Head of caudate nucleus (tissue), 42 donors: ENCODE results near the gene CPEB4.

ENCODE experiments used
- DNase-seq, 42 donors: peaks; one replicate each; pipeline versions ENCODE4 v3.0.0 to v3.0.0-alpha.2; 2020 to 2021; ENCODE audit warnings: mixed read lengths in 7 of 42
- intact Hi-C: fragments of 100-400 bp; cut with DNase I; formaldehyde crosslinking; loops from one replicate; pipeline ENCODE4 v1.15.0; 2022

CPEB4 gene

GRCh38 chr5:173989432-173990082 is 101.4 kb downstream of the CPEB4 start:
- intact Hi-C loops, result no loop called here
- peak in 11 of 42 donors; percentile 12 to 63 (median 44) for DNase-seq

GRCh38 chr5:173997331-173997730 is 109.2 kb downstream of the CPEB4 start:
- DNase-seq, result no peak
- intact Hi-C loops, result no loop called here

- no peak for DNase-seq
- intact Hi-C loops, result no loop called here
These were observed 110.4 kb downstream of the CPEB4 start for GRCh38 chr5:173998531-173998930.

GRCh38 chr5:174000076-174000475 is 111.9 kb downstream of the CPEB4 start:
- intact Hi-C loops, result no loop called here
- no peak for DNase-seq

GRCh38 chr5:174003795-174004194 is 115.6 kb downstream of the CPEB4 start:
- intact Hi-C loops, result no loop called here
- no peak for DNase-seq

GRCh38 chr5:174008922-174009321 is 120.8 kb downstream of the CPEB4 start:
- intact Hi-C loops, result no loop called here
- DNase-seq, result no peak

GRCh38 chr5:174010365-174010764 is 122.2 kb downstream of the CPEB4 start:
- intact Hi-C loops, result no loop called here

GRCh38 chr5:174011441-174011840 is 123.3 kb downstream of the CPEB4 start:
- DNase-seq, result no peak
- intact Hi-C loops, result no loop called here

More at GRCh38 chr5:174010365-174010764, 122.2 kb downstream of the CPEB4 start:
- no peak for DNase-seq
